GM21381 (cell line): ENCODE measurements around the gene SLC12A8.

Experiments used
- ATAC-seq: cut with Tn5 transposase; IDR thresholded peaks from one replicate; pipeline ENCODE4 v1.9.1; 2021; ENCODE audit warnings: mild to moderate bottlenecking, moderate library complexity; ENCODE audit not compliant: unreplicated experiment

The SLC12A8 gene

DNA sequence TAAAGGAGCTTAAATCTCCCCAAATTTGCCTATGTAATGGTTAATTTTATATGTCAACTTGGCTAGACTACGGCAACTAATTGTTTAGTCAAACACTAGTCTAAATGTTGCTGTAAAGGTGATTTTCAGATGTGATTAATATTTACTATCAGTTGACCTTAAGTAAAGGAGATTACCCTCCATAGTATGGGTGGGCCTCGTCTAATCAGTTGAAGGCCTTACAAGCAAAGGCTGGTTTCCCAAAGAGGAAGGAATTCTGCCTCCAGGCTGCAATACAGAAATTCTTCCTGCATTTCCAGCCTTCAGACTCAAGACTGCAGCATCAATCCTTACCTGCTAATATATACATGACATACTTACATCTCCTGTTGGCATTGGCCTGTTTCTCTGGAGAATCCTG is 23.6 kb downstream of the SLC12A8 start:
- ATAC-seq = no peak

DNA sequence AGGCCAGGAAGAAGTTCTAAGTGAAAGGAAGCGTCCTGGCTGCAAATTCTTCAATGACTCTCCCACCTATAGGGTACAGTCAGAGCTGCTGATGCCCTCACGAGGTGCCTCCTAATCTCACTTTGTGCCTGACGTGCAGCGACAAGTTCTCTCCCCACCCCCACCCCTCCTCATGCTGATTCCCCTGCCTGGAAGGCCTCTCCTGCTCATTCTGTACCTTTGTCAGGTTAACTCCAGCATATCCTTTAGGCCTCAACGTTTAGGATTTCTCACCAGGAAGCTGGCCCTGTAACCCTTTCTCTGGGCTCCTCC is 25.0 kb downstream of the SLC12A8 start:
- ATAC-seq = no peak

DNA sequence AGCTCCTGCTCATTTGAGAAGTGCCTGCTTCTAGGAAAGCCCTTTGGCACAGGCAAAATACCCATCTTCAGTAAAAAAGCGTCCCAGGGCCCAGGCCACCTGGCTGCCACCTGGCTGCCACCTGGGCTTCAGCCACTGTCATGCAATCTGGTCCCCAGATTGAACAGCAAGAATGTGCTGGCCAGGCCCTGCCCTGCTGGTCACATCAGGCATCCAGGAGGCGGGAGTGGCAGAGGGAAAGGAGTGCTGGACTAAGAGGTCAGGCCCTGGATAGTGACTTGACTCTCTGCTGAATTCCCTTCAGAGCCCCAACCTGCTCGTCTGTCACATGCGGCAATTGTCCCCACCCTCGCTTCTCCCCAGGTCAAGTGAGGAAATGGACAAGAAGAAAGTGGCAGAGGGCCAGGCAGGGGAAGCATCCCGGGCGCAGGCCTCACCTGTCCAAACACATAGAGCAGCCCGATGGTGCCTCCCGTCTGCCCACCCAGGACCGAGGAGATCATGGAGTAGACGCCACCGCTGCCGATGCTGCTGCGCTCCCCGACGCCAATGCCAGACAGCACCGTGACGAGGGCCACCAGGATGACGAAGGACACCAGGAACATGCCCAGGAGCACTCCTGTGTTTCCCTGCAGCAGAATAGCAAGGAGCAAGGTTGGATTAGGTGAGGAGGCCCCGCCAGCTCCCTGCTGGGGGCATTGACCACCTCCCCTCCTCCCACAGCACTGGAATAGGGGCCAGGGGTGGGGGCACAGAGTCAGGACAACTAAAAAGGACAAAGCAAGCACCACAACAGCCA is 25.5 kb downstream of the SLC12A8 start:
- ATAC-seq = no peak

DNA sequence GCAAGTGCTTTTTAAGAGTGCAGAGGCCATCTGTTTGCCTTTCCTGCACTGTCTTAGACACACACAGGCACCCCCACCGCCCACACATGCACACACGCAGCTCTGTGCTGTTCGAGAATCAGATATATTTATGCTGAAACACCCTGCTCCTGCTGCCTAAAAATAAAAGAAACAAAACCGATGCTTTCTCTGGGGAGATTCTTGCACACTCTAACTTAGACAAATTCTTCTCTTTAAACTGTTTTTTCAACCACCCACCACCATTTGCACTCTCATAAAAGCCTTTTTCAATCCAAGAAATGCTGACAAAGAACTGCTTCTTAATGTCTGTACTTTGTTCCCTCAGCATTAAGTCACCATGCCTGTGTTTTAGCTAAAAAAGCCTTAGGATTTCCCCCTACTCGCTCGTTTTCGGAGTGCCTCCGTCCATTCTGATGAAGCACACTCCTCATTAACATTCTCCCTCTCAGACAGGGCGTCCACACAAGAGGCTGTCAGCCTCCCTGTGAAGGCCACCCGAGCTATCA is 26.2 kb downstream of the SLC12A8 start:
- ATAC-seq = no peak

DNA sequence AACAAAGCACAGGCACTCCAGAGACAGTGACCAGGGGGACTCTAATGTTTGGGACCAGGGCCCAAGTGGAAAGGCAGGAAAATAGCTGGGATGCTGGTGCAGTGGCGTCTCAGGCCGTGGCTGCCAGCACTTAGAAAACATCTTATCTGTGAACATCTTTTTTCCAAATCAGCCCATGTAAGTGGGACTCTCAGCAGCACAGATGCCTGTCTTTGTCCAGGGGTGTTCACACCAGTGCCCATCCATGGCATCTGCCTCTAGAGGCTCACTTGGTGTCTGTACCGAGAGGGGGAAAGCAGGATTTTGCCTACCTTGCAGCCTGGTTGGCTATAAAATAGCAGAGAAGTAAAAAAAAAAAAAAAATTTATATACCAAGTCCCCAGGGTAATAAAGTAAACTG is 26.7 kb downstream of the SLC12A8 start:
- ATAC-seq = no peak

DNA sequence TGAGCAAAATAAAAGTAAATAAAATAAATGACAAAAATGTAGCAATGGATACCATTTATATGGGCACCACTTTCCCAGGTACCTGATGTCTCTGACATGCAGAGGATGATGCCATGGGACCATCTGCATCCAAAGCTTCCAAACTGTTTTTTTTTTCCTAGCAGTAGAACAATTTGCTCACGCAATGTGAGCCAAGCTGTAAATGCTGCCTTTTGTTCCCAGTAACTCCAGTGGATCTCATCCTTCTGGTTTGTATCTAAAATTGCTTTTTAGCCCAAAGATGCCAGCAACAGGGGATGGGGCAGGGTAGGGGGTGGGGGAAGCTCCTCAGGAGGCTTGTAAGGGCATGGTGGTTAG is 32.7 kb downstream of the SLC12A8 start:
- no peak for ATAC-seq

DNA sequence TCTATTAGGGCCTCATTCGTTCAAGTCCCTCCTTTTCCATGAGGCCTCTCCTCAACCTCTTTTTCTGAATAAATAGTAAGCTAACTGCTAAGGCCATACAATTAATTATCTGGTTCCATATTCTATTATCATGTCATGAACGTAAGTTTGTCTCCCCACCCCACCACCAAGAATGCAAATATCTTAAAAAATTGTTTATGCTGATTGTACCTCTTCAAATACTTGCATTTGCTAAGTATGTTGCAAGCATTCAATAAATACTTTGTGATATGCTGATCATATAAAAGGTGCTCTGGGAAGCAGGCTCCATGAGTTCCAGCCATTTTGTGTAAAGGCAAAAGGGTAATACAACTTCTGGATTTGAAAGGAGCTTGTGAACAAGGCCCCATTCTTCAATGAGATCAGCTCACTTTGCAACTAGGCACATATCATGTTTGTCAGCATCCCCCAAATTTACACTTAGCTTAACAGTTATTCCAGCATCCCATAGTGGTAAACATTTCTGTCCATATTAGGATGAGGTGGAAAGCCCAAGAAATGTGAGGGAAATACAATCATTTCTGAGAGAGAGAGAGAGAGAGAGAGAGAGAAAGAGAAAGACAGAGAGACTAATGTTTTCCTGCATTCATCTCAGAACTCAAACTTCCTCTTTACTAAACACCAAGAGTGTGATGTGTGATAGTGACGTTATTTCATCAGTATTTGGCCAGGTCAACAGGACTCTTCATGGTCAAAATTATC is 33.2 kb downstream of the SLC12A8 start:
- no peak for ATAC-seq

DNA sequence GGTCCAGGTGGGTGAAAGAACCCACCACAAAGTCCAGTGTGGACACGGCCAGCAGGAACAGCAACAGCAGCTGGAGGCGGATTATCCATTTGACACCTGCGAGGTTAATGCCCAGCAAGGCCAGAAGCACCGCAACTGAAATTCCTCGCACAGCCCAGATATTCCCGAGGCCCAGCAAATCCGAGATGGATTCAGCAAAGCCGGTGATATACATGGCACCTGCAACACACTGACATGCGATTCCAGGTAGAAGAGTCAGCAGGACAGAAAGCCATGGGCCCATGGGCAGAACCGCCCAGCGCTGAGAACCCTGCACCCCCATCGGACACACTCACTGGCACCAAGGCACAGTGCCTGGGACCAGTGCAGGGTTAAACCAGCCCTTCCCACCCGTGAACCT is 34.8 kb downstream of the SLC12A8 start:
- ATAC-seq = no peak

DNA sequence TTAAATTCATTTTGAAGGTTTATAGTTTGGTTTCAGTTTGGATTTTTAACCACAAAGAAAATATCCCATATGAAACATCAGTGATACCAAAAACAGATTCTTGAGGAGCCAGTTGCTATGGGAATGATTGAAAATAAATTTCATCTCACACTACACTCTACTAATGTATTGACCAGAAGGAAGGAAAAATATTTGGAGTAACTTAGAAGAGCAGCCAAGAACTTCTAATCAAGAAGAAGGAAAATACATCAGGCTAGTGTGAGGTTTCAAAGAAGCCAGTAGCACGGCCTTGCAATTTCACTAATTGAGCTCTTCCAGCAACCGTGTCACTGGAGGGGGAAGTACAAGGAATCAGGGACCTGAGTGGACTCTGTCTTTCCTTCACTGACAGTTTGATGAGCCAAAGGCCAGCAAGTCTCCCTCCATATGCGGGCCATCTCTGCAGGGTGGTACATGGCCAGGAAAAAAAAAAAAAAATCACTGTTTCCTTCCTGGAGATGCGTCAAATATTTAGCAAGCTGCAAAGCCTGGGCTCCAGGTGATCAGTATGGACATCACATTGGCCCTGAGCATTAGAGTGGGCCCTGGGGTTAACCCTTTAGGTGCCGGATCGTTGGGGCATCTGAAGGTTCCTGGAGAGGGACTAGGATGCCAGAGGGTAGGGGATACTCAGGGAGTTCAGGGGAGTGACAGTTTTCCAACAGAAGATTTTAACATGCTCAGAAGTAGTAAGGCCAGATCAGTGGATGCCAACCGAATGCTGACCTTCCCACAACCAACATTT is 37.1 kb downstream of the SLC12A8 start:
- no peak for ATAC-seq

DNA sequence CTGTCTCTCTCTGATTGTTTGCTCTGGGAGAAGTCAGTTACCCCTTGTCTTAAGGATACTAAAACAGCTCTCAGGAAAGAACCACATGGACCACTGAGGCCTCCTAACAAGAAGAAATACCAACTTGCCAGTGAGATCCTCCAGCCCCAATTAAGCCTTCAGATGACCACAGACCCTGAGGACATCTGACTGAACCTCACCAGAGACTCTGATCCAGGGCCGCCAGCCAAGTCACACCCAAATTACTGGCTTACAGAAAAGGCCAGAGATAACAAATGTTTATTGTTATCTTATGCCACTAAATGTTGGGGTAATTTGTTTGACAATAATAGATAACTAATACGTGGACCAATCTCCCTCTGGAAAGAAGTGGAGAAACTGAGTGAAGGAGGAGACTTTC is 40.2 kb downstream of the SLC12A8 start:
- ATAC-seq = no peak

DNA sequence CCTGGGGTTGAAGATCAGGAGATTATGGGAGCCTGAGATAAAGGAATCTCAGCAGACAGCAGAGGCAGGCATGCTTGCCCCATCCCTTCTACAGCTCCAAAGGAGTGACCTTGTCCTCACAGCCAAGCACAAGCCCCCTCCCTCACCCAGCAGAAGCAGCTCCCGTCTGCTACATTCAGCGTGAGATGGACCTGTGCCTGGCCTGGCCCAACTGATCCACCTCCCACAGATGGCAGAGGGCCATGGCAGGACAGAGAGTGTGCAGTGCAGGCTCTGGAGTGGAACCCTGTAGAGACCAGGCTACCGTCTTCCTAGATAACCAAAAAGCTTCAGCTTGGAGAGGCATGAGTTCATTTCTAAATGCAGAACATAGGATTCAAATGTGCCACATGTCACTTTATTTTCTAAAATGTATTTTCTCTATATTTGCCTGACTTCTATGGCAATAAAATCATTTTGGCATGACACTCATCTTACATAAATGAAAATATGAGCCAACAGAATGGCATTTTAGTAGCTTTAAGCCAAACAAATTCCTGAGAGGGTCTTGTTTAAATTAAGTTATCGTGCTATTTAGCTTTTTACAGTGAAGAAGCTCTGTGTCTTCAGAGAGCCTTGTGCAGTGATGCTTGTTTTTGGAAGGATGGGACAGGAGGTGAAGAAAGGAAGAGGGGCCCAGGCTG is 43.7 kb downstream of the SLC12A8 start:
- no peak for ATAC-seq

DNA sequence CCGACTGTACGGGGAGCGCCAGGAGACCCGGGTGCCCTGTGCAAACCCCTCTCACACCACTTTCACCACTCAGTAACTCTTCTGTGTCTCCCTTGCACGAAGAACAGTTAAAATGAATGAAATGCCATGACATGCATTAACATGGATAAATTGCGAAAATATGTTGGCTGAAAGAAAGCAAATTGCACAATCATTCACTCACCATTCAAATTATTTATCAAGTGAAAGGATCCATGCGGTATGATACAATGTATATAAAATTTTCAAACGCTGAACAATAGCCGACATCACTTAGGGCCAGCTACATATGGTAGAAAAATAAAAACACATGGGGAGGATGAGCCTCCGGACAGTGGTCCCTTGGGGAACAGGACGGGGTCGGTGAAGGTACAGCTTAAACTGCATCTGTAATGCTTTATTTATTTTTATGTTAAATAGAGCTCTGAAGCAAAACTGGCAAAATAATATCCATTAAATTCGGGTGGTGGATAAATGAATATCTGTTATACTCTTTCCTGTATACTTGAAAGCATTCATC is 45.9 kb downstream of the SLC12A8 start:
- no peak for ATAC-seq

DNA sequence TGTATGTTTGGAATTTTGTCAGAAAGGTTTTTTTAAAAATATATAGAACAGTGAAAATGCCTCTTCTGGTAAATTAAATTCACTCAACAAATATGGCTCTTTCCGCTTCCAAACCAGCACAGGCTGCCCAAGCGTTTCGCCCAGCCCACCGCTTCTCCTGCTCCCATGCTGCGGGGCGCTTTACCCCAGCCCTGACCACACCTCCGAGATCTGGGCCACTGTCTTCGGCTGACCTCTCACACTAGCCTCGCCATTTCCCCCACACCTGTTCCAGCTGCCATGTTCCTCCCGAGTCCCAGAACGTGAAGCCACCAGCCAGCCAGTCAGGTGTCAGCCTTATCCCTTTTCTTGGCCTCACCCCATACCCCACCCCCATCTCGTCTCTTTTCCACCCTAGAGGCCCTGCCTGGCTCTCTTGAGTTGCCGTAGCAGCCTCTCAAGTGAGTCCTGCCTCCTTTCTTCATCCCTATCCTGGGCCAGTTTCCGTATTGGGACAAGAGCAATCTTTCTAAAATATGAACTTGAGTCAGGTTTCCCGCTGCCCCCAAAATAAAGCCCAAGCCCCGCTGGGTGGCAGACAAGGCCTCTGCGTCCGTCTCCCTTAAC is 46.5 kb downstream of the SLC12A8 start:
- ATAC-seq = no peak

DNA sequence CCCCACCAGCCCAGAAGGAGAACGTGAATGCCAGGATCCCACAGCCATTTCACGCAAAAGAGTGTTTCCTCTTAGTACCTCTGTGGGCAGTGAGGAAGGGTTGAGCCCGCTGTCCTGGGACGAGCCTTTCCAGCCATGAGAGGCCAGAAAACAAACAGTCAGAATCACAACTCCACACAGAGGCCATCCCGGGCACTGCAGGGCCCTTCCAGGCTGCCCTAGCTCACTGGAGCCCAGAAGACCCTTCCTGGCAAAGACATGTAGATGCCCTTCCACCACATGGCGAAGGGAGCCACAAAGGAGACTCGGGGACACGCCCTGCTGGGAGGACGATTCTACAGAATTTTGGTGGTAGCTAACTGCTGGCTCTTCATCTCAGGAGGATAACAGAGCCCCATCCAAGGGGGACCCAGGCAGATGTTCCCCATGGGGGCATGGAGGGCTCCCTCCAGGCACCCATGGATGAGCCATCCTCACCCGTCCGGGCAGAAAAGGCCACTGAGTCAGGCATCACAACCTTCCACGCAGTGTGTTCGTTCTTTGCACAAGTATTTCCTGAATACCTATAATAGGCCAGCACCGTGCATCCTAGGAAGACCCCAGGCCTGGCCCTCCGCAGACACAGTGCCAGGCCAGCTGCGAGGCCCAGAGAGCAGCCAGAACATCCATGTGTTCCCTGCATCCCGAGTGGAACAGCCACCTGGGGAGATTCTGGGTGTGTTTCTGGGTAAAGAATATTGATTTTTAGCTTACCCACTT is 47.2 kb downstream of the SLC12A8 start:
- ATAC-seq = no peak

DNA sequence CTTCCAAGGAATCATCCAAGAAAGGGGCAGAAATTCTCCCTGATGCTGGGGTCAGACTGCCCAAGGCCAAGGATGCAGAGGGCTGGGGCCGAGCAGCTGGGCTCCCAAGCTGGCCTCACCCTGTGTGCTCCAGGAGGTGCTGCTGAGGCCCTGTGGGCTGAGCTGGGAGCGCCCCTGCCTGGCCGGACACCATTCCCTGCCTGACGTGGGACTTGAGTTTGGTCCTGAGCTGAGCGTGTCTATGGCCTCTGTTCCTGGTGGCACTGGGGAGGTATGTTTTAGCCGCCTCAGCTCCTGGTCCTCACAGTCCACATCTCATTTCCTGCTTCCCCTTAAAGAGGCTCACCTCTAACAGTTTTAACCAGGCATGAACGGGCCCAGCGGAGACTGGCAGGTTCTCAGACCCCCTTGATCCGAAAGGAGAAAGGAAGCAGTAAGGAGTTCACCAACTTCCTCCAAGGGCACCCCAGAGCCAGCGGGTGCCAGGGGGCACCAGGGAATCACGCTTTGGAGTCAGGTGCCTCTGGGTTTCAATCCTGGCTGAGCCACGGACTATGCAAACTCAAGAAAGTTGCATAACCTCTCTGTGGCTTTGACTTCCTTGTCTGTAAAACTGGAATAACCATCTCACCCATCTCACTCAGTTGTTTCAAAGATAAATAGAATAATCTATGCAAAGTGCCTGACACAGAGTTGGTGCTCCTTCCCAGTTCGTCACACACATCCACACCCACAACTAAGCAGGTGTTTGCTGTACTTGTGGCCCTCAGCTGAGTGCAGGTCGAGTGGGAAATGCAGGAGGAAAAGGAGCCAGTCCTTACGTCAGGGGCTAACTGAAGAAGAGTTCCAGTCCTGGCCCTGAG is 48.6 kb downstream of the SLC12A8 start:
- no peak for ATAC-seq

DNA sequence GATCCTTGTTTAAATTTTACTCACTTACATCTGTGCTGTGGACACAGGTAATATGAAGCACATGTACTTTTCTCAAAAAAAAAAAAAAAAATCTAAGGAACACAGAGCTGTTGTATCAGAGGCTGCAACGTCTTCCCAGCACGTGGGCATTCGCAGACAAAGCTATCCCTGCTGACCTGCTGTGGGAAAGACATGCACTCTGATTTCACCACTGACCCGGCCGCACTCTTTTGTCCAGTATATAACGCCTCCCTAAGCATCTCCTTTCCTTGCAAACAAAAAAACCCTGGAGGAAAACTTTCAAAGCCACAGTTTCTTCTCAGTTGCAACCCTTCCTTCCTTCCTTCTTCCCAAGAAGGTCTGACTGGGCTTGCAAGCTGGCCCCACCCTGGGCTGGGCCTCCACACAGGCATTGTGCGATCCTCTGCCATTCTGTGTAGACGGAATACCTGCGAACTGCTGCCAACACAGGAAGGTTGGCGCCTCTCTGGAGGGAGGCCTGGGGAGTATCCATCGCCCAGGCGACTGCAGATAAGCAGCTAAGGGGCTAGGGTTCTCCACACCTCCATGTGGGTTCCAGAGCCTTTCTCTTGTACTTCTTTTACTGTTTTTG is 50.8 kb downstream of the SLC12A8 start:
- ATAC-seq = no peak

DNA sequence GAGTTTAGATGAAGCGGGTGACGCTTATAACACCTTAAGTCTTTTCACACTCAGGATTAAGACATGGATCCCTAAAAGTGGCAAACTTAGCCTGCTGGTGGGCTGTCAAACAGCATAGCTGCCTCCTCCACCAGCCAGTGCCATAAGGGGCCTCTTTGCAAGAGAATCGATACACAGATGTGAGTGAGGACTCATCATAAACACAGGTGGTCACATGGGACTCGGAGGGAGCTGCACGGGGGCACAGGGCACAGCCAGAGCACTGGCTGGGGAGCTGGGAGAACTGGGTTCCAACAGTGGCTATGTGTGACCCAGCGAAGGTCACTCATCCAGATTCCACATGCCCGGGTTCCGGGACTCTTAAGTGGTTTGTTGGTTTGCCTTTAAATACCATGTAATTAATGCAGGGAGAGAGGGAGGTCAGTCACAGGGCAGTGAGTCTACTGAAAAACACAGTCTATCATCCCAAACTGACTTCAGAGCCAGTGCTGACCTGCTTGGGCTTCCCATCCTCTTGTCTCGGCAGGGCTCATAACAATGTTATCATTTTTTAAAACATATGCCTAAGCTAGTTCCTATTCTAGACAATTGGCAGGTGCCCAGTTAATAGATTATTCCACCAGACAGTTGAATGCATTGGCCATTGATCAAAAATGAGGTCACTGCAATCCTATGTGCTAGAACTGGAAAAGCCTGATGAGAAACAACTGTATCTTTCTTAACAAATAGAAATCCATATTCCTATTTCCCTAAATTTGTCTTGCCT is 51.8 kb downstream of the SLC12A8 start:
- no peak for ATAC-seq

DNA sequence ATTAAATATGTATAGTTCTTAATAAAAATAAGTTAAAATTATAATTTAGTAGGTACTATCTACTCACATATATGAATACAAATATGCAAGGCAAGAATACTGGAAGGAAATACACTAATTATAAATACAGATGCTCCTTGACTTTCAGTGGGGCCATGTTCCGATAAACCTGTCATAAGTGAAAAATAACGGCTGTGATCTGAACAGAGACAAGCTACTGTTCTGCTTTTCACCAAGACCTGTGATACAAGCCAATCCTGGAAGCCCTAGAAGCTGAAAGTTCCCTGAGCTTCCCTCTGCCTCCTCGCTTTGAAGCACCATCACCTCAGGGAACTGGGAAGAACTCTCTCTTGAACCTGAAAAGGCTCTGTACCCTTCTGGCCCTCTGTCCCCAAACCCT is 55.4 kb downstream of the SLC12A8 start:
- no peak for ATAC-seq
